Activated T-cell treated with anti-CD3 and anti-CD28 coated beads for 1 hour (primary cell): ENCODE data around the gene ZZZ3.
"Not testable (repeated sequence)": the region's sequence is repeated elsewhere in the genome, so short reads cannot be mapped to it uniquely, and the experiment has no call there.

Source experiments
- DNase-seq: peaks from one replicate; pipeline ENCODE4 v3.0.0-alpha.2; 2020; ENCODE audit warnings: low read depth

The ZZZ3 gene

GRCh38 chr1:77670330-77670729, 12.1 kb downstream of the ZZZ3 start:
- no peak for DNase-seq

- no peak for DNase-seq
These were observed 13.5 kb downstream of the ZZZ3 start for GRCh38 chr1:77668924-77669449.

- no peak for DNase-seq
These were observed 17.4 kb downstream of the ZZZ3 start for GRCh38 chr1:77664939-77665516.

GRCh38 chr1:77661696-77662095, 20.8 kb downstream of the ZZZ3 start:
- DNase-seq: no peak

GRCh38 chr1:77659879-77660593, 22.4 kb downstream of the ZZZ3 start:
- no peak for DNase-seq

- DNase-seq: no peak
These were observed 24.2 kb downstream of the ZZZ3 start for GRCh38 chr1:77658271-77658670.

GRCh38 chr1:77655431-77655974, 27.0 kb downstream of the ZZZ3 start:
- no peak for DNase-seq

- no peak for DNase-seq
These were observed 29.4 kb downstream of the ZZZ3 start for GRCh38 chr1:77652970-77653516.

- DNase-seq: no peak
These were observed 30.2 kb downstream of the ZZZ3 start for GRCh38 chr1:77652268-77652667.

GRCh38 chr1:77649127-77649526, 33.3 kb downstream of the ZZZ3 start:
- DNase-seq: no peak

GRCh38 chr1:77646224-77646623, 36.2 kb downstream of the ZZZ3 start:
- DNase-seq: not testable (repeated sequence)

GRCh38 chr1:77643456-77643855, 39.0 kb downstream of the ZZZ3 start:
- no peak for DNase-seq

GRCh38 chr1:77642941-77643340, 39.5 kb downstream of the ZZZ3 start:
- DNase-seq: no peak

GRCh38 chr1:77642196-77642595, 40.3 kb downstream of the ZZZ3 start:
- DNase-seq: no peak

- DNase-seq: no peak
These were observed 42.8 kb downstream of the ZZZ3 start for GRCh38 chr1:77639557-77640069.

- DNase-seq: no peak
These were observed 43.4 kb downstream of the ZZZ3 start for GRCh38 chr1:77639056-77639455.

- DNase-seq: no peak
These were observed 45.6 kb downstream of the ZZZ3 start for GRCh38 chr1:77636864-77637263.
